ENCODE measurements around the gene EXOC7. TPM values are rescaled to one million over a fixed set of nuclear protein-coding genes. Genes with fewer than 3 reads are reported as not detected.

Gene EXOC7
- total RNA-seq, 4 donors from 2014 or later = 69.3 to 107 (median 83.9) TPM

- Histone ChIP-seq H3K27me3 (no peaks in the 10 kb centered on the region), H3K27ac (no peak overlapping the region), H3K36me3 (peaks cover 0 to 82% of the 10 kb centered on the region in 2 donors), H3K4me1 (peaks cover 0 to 6% (median 0%) of the 10 kb centered on the region in 3 donors), H3K9me3 (no peaks in the 10 kb centered on the region), H3K4me3 (no peak overlapping the region)
- 87 to 100% methylated on average over 1 to 3 of the region's 17 CpGs for WGBS, 2 donors (ENCODE audit: low coverage in 1 of 2)
- no peak for TF ChIP-seq POLR2AphosphoS5 (IDR thresholded peaks at IDR 0.05)
- no peak for TF ChIP-seq POLR2A (IDR thresholded peaks at IDR 0.05)
- no peak for TF ChIP-seq EP300 (IDR thresholded peaks at IDR 0.05)
- ATAC-seq = no peak
These were observed 18.4 kb downstream of the EXOC7 start for GRCh38 chr17:76085066-76085730.

- Histone ChIP-seq H3K36me3 (peaks cover 0 to 67% of the 10 kb centered on the region in 2 donors), H3K4me1 (peaks cover 0 to 20% (median 0%) of the 10 kb centered on the region in 3 donors), H3K27ac (no peak overlapping the region), H3K27me3 (peaks cover 15% of the 10 kb centered on the region), H3K9me3 (no peaks in the 10 kb centered on the region), H3K4me3 (no peak overlapping the region)
- TF ChIP-seq CTCF (IDR thresholded peaks at IDR 0.05) (no peak), POLR2AphosphoS5 (IDR thresholded peaks at IDR 0.05) (no peak), EP300 (IDR thresholded peaks at IDR 0.05) (no peak), POLR2A (IDR thresholded peaks at IDR 0.05) (no peak)
- no peak for ATAC-seq
- WGBS, 2 donors (ENCODE audit: low coverage in 1 of 2) = 78 to 92% methylated on average over 2 to 5 of the region's 15 CpGs
These were observed 19.9 kb downstream of the EXOC7 start for GRCh38 chr17:76083536-76084182.

- Histone ChIP-seq H3K27ac (no peak overlapping the region), H3K4me3 (no peak overlapping the region), H3K4me1 (peaks cover 0 to 20% (median 0%) of the 10 kb centered on the region in 3 donors), H3K9me3 (no peaks in the 10 kb centered on the region), H3K27me3 (peaks cover 26% of the 10 kb centered on the region), H3K36me3 (peaks cover 0 to 56% of the 10 kb centered on the region in 2 donors)
- WGBS, 2 donors (ENCODE audit: low coverage in 1 of 2) = 77 to 80% methylated on average over 4 to 10 of the region's 20 CpGs
- TF ChIP-seq POLR2AphosphoS5 (IDR thresholded peaks at IDR 0.05) (no peak), POLR2A (IDR thresholded peaks at IDR 0.05) (no peak), EP300 (IDR thresholded peaks at IDR 0.05) (no peak), CTCF (IDR thresholded peaks at IDR 0.05) (no peak)
- ATAC-seq = no peak
These were observed 21.0 kb downstream of the EXOC7 start for GRCh38 chr17:76082326-76083251.

- 50 to 63% methylated on average over 2 to 10 of the region's 27 CpGs for WGBS, 2 donors (ENCODE audit: low coverage in 1 of 2)
- H3K27ac ChIP-seq = no peak overlapping the region
- peaks cover 0 to 29% (median 6%) of the 10 kb centered on the region in 3 donors for H3K4me1 ChIP-seq
- H3K4me3 ChIP-seq = no peak overlapping the region
- H3K27me3 ChIP-seq = peaks cover 36% of the 10 kb centered on the region
- no peak for ATAC-seq
- TF ChIP-seq POLR2AphosphoS5 (IDR thresholded peaks at IDR 0.05) = no peak
- TF ChIP-seq CTCF (IDR thresholded peaks at IDR 0.05) = no peak
- TF ChIP-seq EP300 (IDR thresholded peaks at IDR 0.05) = no peak
- TF ChIP-seq POLR2A (IDR thresholded peaks at IDR 0.05) = no peak
- no peaks in the 10 kb centered on the region for H3K9me3 ChIP-seq
- H3K36me3 ChIP-seq = peaks cover 0 to 46% of the 10 kb centered on the region in 2 donors
These were observed 22.0 kb downstream of the EXOC7 start for GRCh38 chr17:76081295-76082210.
